ENCODE measurements around the gene NECAP2.

- TF ChIP-seq, protein P1, sequence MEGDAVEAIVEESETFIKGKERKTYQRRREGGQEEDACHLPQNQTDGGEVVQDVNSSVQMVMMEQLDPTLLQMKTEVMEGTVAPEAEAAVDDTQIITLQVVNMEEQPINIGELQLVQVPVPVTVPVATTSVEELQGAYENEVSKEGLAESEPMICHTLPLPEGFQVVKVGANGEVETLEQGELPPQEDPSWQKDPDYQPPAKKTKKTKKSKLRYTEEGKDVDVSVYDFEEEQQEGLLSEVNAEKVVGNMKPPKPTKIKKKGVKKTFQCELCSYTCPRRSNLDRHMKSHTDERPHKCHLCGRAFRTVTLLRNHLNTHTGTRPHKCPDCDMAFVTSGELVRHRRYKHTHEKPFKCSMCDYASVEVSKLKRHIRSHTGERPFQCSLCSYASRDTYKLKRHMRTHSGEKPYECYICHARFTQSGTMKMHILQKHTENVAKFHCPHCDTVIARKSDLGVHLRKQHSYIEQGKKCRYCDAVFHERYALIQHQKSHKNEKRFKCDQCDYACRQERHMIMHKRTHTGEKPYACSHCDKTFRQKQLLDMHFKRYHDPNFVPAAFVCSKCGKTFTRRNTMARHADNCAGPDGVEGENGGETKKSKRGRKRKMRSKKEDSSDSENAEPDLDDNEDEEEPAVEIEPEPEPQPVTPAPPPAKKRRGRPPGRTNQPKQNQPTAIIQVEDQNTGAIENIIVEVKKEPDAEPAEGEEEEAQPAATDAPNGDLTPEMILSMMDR (IDR thresholded peaks at IDR 0.05) = no peak
- TF ChIP-seq POLR2A (IDR thresholded peaks at IDR 0.05) = no peak
These were observed 8.5 kb downstream of the NECAP2 start for GRCh38 chr1:16449065-16449464.
